ENCODE data around the gene USP10.

DNA sequence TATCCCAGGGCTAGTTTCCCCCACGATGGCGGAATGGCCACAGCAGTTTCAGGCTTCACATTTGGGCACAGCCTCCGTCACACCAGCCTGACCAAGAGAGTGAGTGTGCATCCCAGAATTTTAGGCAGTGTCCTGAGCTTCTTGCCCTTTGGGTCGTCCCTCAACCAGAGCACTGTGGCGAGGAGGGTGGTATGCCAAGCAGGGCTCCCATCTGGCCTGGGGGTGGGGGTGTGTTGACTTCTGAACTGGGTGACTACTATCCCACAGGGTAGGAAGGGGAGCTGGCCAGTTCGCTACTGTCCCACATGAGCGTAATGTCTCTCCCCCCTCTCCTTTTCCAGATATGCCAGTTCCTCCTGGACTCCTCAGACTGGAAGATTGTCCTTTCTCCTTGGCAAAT lies 16.1 kb downstream of the USP10 start:
- TF ChIP-seq, protein P1, sequence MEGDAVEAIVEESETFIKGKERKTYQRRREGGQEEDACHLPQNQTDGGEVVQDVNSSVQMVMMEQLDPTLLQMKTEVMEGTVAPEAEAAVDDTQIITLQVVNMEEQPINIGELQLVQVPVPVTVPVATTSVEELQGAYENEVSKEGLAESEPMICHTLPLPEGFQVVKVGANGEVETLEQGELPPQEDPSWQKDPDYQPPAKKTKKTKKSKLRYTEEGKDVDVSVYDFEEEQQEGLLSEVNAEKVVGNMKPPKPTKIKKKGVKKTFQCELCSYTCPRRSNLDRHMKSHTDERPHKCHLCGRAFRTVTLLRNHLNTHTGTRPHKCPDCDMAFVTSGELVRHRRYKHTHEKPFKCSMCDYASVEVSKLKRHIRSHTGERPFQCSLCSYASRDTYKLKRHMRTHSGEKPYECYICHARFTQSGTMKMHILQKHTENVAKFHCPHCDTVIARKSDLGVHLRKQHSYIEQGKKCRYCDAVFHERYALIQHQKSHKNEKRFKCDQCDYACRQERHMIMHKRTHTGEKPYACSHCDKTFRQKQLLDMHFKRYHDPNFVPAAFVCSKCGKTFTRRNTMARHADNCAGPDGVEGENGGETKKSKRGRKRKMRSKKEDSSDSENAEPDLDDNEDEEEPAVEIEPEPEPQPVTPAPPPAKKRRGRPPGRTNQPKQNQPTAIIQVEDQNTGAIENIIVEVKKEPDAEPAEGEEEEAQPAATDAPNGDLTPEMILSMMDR (IDR thresholded peaks at IDR 0.05) = no peak
- no peak for TF ChIP-seq ZFX (IDR thresholded peaks at IDR 0.05; ENCODE audit: borderline replicate concordance)

Measured in 22Rv1 (cell line).